Endothelial cell of umbilical vein (primary cell): ENCODE data around the gene LMAN2. TPM values are rescaled to one million over a fixed set of nuclear protein-coding genes. Genes with fewer than 3 reads are reported as not detected.

Source experiments
- BruUV-seq: library from RNA; stranded (reverse); fragments of 400-500 nt; replicated peaks from 2 replicates; lab custom pipeline; 2021; lab: Mats Ljungman, UMichigan
- CTCF ChIA-PET: fragments of 300-600, 350-600 bp; sonication (Branson Sonifier 250); formaldehyde crosslinking; loops from one replicate; lab custom pipeline; 2021; ENCODE audit warnings: antibody characterized with exemption, inconsistent platforms; lab: Charles Lee
- POLR2A ChIA-PET: fragments of 300-600, 350-600 bp; sonication (Branson Sonifier 250); formaldehyde crosslinking; loops from one replicate; lab custom pipeline; 2021; ENCODE audit warnings: antibody characterized with exemption, inconsistent platforms; lab: Charles Lee
- DNase-seq: peaks from one replicate; pipeline ENCODE4 v3.0.0-alpha.2; 2011; ENCODE audit warnings: low read depth, low spot score
- FAIRE-seq: peaks from 2 replicates; lab custom pipeline; 2011; peaks lifted over from hg19 to GRCh38; lab: Jason Lieb, UNC
- H2AFZ ChIP-seq: 2 replicates; pipeline ENCODE4 v1.6.0; 2012; ENCODE audit warnings: low read depth, low read length, control low read depth, inconsistent platforms
- H3K27ac ChIP-seq: 2 replicates; pipeline ENCODE4 v1.5.1; 2011; ENCODE audit warnings: low read depth, mild to moderate bottlenecking, control low read depth, low read length, moderate library complexity; ENCODE audit not compliant: insufficient read depth
- H3K27me3 ChIP-seq, 2 experiments: 2 replicates each; pipeline versions ENCODE4 v1.6.0 to v1.6.1; 2011; ENCODE audit warnings: low read length in 2 of 2, mixed read lengths in 1 of 2; ENCODE audit not compliant: control insufficient read depth in 2 of 2, insufficient read depth in 2 of 2
- H3K36me3 ChIP-seq, 2 experiments: 2 replicates in 1 of 2; 3 replicates in 1 of 2; pipeline ENCODE4 v1.5.1; 2011; ENCODE audit warnings: low read length in 2 of 2, mild to moderate bottlenecking in 1 of 2, moderate library complexity in 1 of 2; ENCODE audit not compliant: control insufficient read depth in 2 of 2, insufficient read depth in 2 of 2; ENCODE audit errors: extremely low read depth in 1 of 2
- H3K4me1 ChIP-seq: 3 replicates; pipeline ENCODE4 v1.5.1; 2011; ENCODE audit warnings: mild to moderate bottlenecking, low read length; ENCODE audit not compliant: control insufficient read depth, insufficient read depth; ENCODE audit errors: extremely low read depth
- H3K4me2 ChIP-seq: 2 replicates; pipeline ENCODE4 v1.6.1; 2011; ENCODE audit warnings: low read length, control low read depth, mixed read lengths; ENCODE audit not compliant: insufficient read depth
- H3K4me3 ChIP-seq, 3 experiments: fragments of 200-600 bp in 1 of 3; sonication (generic), shearing (Covaris generic) in 1 of 3; replicated peaks in 1 of 3; 2 replicates each; pipeline ENCODE4 v1.5.1; 2011 to 2016; ENCODE audit warnings: control low read depth in 3 of 3, low read length in 3 of 3, mild to moderate bottlenecking in 2 of 3, inconsistent platforms in 1 of 3, low read depth in 1 of 3, moderate library complexity in 1 of 3; ENCODE audit not compliant: insufficient read depth in 1 of 3
- H3K79me2 ChIP-seq: 2 replicates; pipeline ENCODE4 v1.6.0; 2012; ENCODE audit warnings: low read length, inconsistent platforms; ENCODE audit not compliant: control insufficient read depth, insufficient read depth
- H3K9ac ChIP-seq: replicated peaks from 2 replicates; pipeline ENCODE3; 2011; ENCODE audit warnings: low read length, control low read depth; ENCODE audit not compliant: insufficient read depth; ENCODE audit errors: extremely low read depth
- H3K9me1 ChIP-seq: replicated peaks from 3 replicates; pipeline ENCODE4 v1.6.0; 2011; ENCODE audit warnings: mild to moderate bottlenecking, low read length; ENCODE audit not compliant: control insufficient read depth, insufficient read depth; ENCODE audit errors: extremely low read depth
- H3K9me3 ChIP-seq: replicated peaks from 2 replicates; pipeline ENCODE4 v1.5.1; 2012; ENCODE audit warnings: low read length, inconsistent platforms; ENCODE audit not compliant: control insufficient read depth, insufficient read depth
- H4K20me1 ChIP-seq: replicated peaks from 2 replicates; pipeline ENCODE3; 2011; ENCODE audit warnings: mild to moderate bottlenecking, low read length; ENCODE audit not compliant: control insufficient read depth, insufficient read depth; ENCODE audit errors: extremely low read depth
- EZH2 ChIP-seq: IDR thresholded peaks from 2 replicates; pipeline ENCODE4 v1.6.1; 2012; ENCODE audit warnings: borderline replicate concordance, low read depth, mild to moderate bottlenecking, moderate library complexity, low read length, inconsistent platforms; ENCODE audit not compliant: severe bottlenecking
- FOS ChIP-seq: IDR thresholded peaks from 2 replicates; pipeline ENCODE4 v1.6.1; 2011; ENCODE audit warnings: mild to moderate bottlenecking, low read length, moderate library complexity, borderline replicate concordance; ENCODE audit not compliant: insufficient read depth
- GATA2 ChIP-seq: IDR thresholded peaks from 2 replicates; pipeline ENCODE4 v1.7.0; 2011; ENCODE audit warnings: low read depth, mild to moderate bottlenecking, moderate library complexity, mixed read lengths, low read length; ENCODE audit not compliant: insufficient read length, insufficient read depth
- JUN ChIP-seq: IDR thresholded peaks from 2 replicates; pipeline ENCODE4 v1.6.1; 2011; ENCODE audit warnings: borderline replicate concordance, low read depth; ENCODE audit not compliant: insufficient read length, insufficient read depth
- MYC ChIP-seq: IDR thresholded peaks from one replicate; pipeline ENCODE4 v1.6.1; 2011; ENCODE audit warnings: mild to moderate bottlenecking, low read depth, low read length
- POLR2A ChIP-seq: IDR thresholded peaks from 2 replicates; pipeline ENCODE4 v1.6.1; 2012; ENCODE audit warnings: low read depth, mild to moderate bottlenecking, control low read depth, low read length
- POLR2AphosphoS5 ChIP-seq: IDR thresholded peaks from 2 replicates; pipeline ENCODE4 v1.6.1; 2012; ENCODE audit warnings: low read depth, mild to moderate bottlenecking, control low read depth, low read length, moderate library complexity; ENCODE audit not compliant: insufficient read depth
- dilution Hi-C: fragments of 300-500 bp; cut with MboI; formaldehyde crosslinking; loops from one replicate; pipeline ENCODE4 v1.15.0; 2019; ENCODE audit warnings: low sequenced_read_pairs; ENCODE audit not compliant: extremely low pct_ligation_motif_present
- intact Hi-C: fragments of 100-400 bp; cut with micrococcal nuclease; formaldehyde crosslinking; loops from one replicate; pipeline ENCODE4 v1.10.0; 2022
- polyA plus RNA-seq, 4 experiments: library from polyadenylated mRNA; depleted of rRNA in 3 of 4; stranded (reverse) in 3 of 4; unstranded in 1 of 4; fragments of >200 nt; gene quantifications; 2 replicates each; pipeline versions ENCODE4 v1.2.1 to v1.2.3, GENCODE V29; 2011 to 2012; ENCODE audit warnings: missing spikeins in 1 of 4
- total RNA-seq: library from RNA; stranded (reverse); gene quantifications from 2 replicates; pipeline ENCODE4 v1.2.3, GENCODE V29; 2021
- TF ChIP-seq, protein P1 (sequence below): IDR thresholded peaks from 2 replicates; pipeline ENCODE4 v1.6.1; 2011; ENCODE audit not compliant: insufficient read depth, insufficient read length
- TF ChIP-seq, protein P2 (sequence below), 2 donors: IDR thresholded peaks; 1 replicate in 1 of 2; 2 replicates in 1 of 2; pipeline ENCODE4 v1.5.1; 2011; ENCODE audit warnings: low read length in 2 of 2, mild to moderate bottlenecking in 2 of 2, moderate library complexity in 2 of 2, control low read depth in 1 of 2, inconsistent platforms in 1 of 2, low read depth in 1 of 2; ENCODE audit not compliant: insufficient read depth in 1 of 2; ENCODE audit errors: extremely low read depth in 1 of 2

The LMAN2 gene
- total and polyA plus RNA-seq, 2 donors (not counting 3 experiments of a cell fraction or from before 2014, with no cell fraction given), result 151 to 370 TPM

GRCh38 chr5:177377851-177378776 lies 26.6 kb upstream of the LMAN2 start:
- H3K4me3 ChIP-seq, result no peak overlapping the region
- dilution Hi-C loops, result no loop called here
- no peak for FAIRE-seq
- no peaks in the 10 kb centered on the region for H3K9me3 ChIP-seq
- no peaks in the 10 kb centered on the region for H3K9me1 ChIP-seq
- no peaks in the 10 kb centered on the region for H3K4me1 ChIP-seq
- no peak overlapping the region for H3K9ac ChIP-seq
- ChIA-PET CTCF (interaction anchor here (0.7 to 3.6 kb wide), 10 partner anchors 9 to 77 kb away, joined by 3 to 38 read pairs (median 4); no protein-coding TSS in a partner anchor), POLR2A (interaction anchor here (1.5 kb wide), 1 partner anchor 27 kb away, joined by 4 read pairs; no protein-coding TSS in a partner anchor)
- TF ChIP-seq, protein P1, sequence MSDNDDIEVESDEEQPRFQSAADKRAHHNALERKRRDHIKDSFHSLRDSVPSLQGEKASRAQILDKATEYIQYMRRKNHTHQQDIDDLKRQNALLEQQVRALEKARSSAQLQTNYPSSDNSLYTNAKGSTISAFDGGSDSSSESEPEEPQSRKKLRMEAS, result no peak
- TF ChIP-seq POLR2A, result no peak
- TF ChIP-seq, protein P2, sequence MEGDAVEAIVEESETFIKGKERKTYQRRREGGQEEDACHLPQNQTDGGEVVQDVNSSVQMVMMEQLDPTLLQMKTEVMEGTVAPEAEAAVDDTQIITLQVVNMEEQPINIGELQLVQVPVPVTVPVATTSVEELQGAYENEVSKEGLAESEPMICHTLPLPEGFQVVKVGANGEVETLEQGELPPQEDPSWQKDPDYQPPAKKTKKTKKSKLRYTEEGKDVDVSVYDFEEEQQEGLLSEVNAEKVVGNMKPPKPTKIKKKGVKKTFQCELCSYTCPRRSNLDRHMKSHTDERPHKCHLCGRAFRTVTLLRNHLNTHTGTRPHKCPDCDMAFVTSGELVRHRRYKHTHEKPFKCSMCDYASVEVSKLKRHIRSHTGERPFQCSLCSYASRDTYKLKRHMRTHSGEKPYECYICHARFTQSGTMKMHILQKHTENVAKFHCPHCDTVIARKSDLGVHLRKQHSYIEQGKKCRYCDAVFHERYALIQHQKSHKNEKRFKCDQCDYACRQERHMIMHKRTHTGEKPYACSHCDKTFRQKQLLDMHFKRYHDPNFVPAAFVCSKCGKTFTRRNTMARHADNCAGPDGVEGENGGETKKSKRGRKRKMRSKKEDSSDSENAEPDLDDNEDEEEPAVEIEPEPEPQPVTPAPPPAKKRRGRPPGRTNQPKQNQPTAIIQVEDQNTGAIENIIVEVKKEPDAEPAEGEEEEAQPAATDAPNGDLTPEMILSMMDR (IDR thresholded peaks at IDR 0.05; ENCODE audit: extremely low read depth in 1 of 2, insufficient read depth in 1 of 2, low read depth in 1 of 2, low read length in 2 of 2), result no peak
- no peak for TF ChIP-seq JUN
- TF ChIP-seq FOS, result no peak
- no peak for TF ChIP-seq MYC
- no peak for TF ChIP-seq GATA2
- TF ChIP-seq POLR2AphosphoS5, result no peak
- no peak for TF ChIP-seq EZH2
- H3K36me3 ChIP-seq, result no peaks in the 10 kb centered on the region
- no peak overlapping the region for H3K27ac ChIP-seq
- no TSS peak for BruUV-seq
- H4K20me1 ChIP-seq, result no peaks in the 10 kb centered on the region
- DNase-seq, result no peak
- no peaks in the 10 kb centered on the region for H3K27me3 ChIP-seq
- intact Hi-C loops, result no loop called here
- H2AFZ ChIP-seq, result no peak overlapping the region
- H3K79me2 ChIP-seq, result no peaks in the 10 kb centered on the region
- H3K4me2 ChIP-seq, result no peak overlapping the region
